ENCODE results near the gene BID. TPM values are rescaled to one million over a fixed set of nuclear protein-coding genes. Genes with fewer than 3 reads are reported as not detected.

The BID gene
- total RNA-seq, 1 experiment from 2014 or later, result 23.2 TPM

GRCh38 chr22:17705546-17705945 is 68.7 kb downstream of the BID start:
- H3K27me3 ChIP-seq (ENCODE audit: insufficient read depth, low read length), result no peaks in the 10 kb centered on the region
- no peak overlapping the region for H3K4me3 Mint-ChIP-seq
- DNase-seq, result no peak
- H3K23me2 ChIP-seq (ENCODE audit: insufficient read length, low read depth, low read length, poor library complexity, severe bottlenecking), result no peaks in the 10 kb centered on the region
- H4K20me1 ChIP-seq (ENCODE audit: control insufficient read depth, insufficient read depth, insufficient read length), result no peaks in the 10 kb centered on the region
- no peak overlapping the region for H2BK20ac ChIP-seq (ENCODE audit: low read depth, low read length, poor library complexity, severe bottlenecking)
- H3K18ac ChIP-seq (ENCODE audit: insufficient read length, low read depth, low read length), result no peak overlapping the region
- H3K9me3 ChIP-seq (ENCODE audit: control insufficient read depth, low read depth, low read length), result no peaks in the 10 kb centered on the region
- no peak overlapping the region for H3K4ac ChIP-seq (ENCODE audit: low read depth, low read length)
- H3K27me3 Mint-ChIP-seq (ENCODE audit: low read depth), result no peaks in the 10 kb centered on the region
- H2AFZ ChIP-seq (ENCODE audit: low read length), result no peak overlapping the region
- WGBS (ENCODE audit: extremely low coverage, insufficient read length, low lambda C conversion rate), result no CpG with 5 or more reads among the region's 7 CpGs
- H3K4me2 ChIP-seq (ENCODE audit: insufficient read depth, insufficient read length, low read length), result no peak overlapping the region
- no peak overlapping the region for H3K9ac ChIP-seq (ENCODE audit: extremely low read depth, insufficient read length, low read length)
- peaks cover 10 to 11% of the 10 kb centered on the region in 2 experiments for H3K4me1 Mint-ChIP-seq
- peaks cover 10 to 21% (median 13%) of the 10 kb centered on the region in 3 experiments for H3K36me3 Mint-ChIP-seq (ENCODE audit: insufficient read depth in 1 of 3, low read depth in 3 of 3)
- H3K79me2 ChIP-seq (ENCODE audit: insufficient read depth, low read length), result no peaks in the 10 kb centered on the region
- H3K9me3 Mint-ChIP-seq, result no peaks in the 10 kb centered on the region
- H3K56ac ChIP-seq (ENCODE audit: insufficient read length, low read depth, low read length), result no peak overlapping the region
- H2BK12ac ChIP-seq (ENCODE audit: insufficient read length, low read depth, low read length), result no peak overlapping the region
- no peak overlapping the region for H3K14ac ChIP-seq (ENCODE audit: insufficient read depth, low read length)
- no peak overlapping the region for H2BK5ac ChIP-seq (ENCODE audit: insufficient read length, low read length)
- H3K27ac Mint-ChIP-seq, result no peak overlapping the region; a peak in 1 of 7 replicates
- H3K79me1 ChIP-seq (ENCODE audit: insufficient read depth, low read depth, low read length, poor library complexity, severe bottlenecking), result no peaks in the 10 kb centered on the region
- no peaks in the 10 kb centered on the region for H3K4me1 ChIP-seq (ENCODE audit: insufficient read depth, low read length)
- H4K5ac ChIP-seq (ENCODE audit: insufficient read length, low read depth, low read length), result no peak overlapping the region
- TF ChIP-seq CTCF (conservative IDR thresholded peaks at IDR 0.05), result no peak
- H2AK5ac ChIP-seq (ENCODE audit: insufficient read length, low read length), result no peak overlapping the region
- no peak overlapping the region for H2BK15ac ChIP-seq (ENCODE audit: low read depth, low read length)
- H2BK120ac ChIP-seq (ENCODE audit: low read depth, low read length, poor library complexity, severe bottlenecking), result no peak overlapping the region
- H4K91ac ChIP-seq (ENCODE audit: insufficient read length, low read depth, low read length), result no peak overlapping the region
- H3K27ac ChIP-seq (ENCODE audit: insufficient read length, low read depth, low read length), result no peak overlapping the region
- H3K23ac ChIP-seq (ENCODE audit: insufficient read length, low read depth, low read length), result no peak overlapping the region
- H4K8ac ChIP-seq (replicated peaks; ENCODE audit: insufficient read length, low read depth, low read length), result no peak overlapping the region
- no peak overlapping the region for H3T11ph ChIP-seq (ENCODE audit: low read length)

All from H9 (cell line).